HK-2 (cell line): ENCODE results near the gene THRB.

ENCODE experiments used
- DNase-seq: peaks from one replicate; pipeline ENCODE4 v3.0.0-alpha.2; 2018; ENCODE audit not compliant: unreplicated experiment

THRB gene

DNA sequence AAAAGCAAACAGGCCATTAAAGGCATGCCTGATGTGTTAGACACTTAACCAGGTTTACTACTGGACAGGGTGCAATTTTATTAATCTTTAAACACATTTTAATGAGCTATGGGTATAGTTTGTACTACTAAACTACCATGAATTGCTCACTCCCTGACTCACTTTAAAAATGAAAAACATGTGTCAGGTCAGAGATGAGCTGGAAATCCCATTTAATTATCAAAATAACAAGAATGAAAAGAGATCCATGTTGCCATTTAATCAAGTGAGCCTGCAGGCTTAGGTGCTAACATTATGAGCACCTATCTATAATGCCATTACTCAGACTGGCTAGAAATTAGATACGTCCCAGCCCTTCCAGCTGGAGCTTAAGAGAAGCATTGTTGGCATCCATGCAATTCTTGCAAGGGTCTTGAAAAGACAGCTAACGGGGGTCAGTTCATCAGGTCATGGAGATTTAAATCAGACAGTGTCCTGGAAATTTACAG, 224.4 kb downstream of the THRB start:
- DNase-seq: no peak

DNA sequence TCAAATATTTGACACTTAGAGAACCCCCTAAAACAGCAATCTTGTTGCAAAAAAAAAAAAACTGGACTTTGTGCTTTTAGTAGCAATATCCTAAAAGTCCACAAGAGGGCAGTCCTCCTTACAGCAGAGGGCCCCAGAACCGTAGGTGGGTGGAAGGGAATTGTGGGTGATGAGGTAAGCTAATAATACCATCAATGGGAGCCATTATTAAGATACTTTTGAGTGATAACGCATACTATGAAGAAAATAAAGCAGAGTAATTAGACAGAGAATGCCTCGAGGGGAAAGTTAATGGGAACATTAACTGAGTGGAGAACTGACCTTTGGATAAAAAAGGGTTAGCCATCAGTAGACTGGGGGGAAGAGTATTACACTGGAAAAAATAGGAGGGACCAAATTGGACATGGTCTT, 229.9 kb downstream of the THRB start:
- no peak for DNase-seq

DNA sequence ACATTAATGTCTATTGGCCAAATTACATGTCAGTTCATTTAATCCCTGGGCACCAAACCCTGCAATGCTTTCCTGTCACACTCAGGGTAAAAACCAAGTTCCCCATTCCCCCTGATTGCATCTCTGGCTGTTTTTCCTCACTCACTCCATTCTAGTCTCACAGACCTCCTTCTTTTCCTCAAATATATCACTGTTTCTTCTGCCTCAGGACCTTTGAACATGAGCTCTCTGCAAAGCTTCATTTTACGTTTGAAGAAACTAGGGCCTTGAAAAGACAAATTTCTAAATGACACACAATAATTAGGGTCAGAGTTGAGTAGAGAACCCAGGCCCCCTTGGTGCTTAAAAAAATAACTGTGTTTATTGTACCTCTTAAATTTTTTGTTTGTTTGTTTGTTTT, 230.6 kb downstream of the THRB start:
- DNase-seq: no peak

- DNase-seq: no peak
Measured at GRCh38 chr3:24263069-24263668, 231.5 kb downstream of the THRB start.

DNA sequence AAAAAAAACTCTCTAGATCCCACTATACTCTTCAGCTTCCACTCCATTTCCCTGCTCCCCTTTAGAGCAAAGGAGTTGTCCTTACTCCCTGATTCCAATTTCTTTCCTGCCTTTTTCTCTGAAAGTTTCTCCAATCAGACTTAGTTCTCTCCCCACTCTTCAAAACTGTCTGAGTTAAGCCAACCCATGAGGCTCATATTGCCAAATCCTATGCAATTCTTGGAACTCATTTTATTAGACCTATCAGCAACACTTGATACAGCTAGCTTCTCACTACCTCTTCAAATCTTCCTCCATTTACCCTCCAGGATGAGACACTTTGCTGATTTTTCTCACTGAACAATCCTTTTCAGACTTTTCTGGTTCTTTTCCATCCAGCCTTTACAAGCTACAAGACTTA, 233.1 kb downstream of the THRB start:
- no peak for DNase-seq

GRCh38 chr3:24259901-24260512, 234.6 kb downstream of the THRB start:
- no peak for DNase-seq

- DNase-seq: no peak
Measured at GRCh38 chr3:24258727-24259600, 235.7 kb downstream of the THRB start.

DNA sequence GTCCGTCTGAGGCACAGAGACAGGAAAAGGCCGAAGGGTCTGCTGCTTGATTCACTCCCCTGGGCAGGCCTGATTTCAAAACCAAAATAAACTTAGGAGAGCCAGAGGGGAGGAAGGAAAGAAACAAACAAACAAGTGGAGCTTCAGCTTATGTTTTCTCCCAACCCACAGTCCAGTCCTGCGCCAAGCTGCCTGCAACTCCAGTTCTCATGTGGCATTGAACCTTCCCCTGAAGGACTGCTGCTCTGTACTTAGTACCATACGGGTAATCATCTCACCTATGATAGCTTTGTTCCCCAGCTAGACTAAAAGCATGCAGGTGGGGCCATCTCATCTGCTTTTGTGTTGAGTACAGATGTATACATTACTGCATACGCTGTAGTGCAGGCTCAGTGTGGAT, 236.4 kb downstream of the THRB start:
- no peak for DNase-seq

DNA sequence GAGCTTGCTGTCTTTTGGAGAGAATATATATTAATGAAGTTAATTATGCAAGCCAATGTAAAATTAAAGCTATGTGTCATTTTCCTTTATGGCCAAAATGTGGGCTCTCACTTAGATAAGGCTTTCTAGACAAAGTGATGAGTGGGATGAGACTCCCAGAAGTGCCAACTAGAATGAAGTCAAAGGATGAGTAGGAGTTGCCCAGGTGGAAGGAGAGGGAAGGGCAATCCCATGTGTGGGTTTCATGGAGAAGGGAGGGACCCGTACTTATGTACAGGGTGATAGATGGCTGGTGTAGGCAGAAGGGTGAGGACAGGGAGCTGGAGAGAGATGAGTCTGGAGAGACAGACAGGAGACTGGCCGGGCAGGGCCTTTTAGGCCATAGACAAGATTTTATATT, 239.2 kb downstream of the THRB start:
- DNase-seq: no peak

DNA sequence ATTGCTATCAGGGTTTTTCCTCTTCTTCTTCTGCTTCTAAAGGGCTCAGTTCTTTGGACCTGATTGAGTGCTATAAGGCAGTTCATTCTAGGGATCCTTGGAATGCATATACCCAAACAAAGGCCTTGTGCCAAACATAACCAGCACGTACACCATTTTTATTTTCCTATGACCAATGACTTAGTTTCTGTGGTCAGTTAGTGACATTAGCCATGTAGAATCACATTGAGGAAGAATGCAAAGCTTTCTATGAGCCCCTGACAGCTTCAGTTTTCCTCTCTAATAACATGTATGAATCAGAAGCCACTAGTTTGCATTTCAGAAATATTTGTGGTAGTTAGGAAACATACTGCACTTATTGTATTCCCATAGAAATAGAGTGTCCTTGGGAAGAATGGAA, 240.0 kb downstream of the THRB start:
- no peak for DNase-seq

- no peak for DNase-seq
Measured at GRCh38 chr3:24253336-24253735, 241.3 kb downstream of the THRB start.

DNA sequence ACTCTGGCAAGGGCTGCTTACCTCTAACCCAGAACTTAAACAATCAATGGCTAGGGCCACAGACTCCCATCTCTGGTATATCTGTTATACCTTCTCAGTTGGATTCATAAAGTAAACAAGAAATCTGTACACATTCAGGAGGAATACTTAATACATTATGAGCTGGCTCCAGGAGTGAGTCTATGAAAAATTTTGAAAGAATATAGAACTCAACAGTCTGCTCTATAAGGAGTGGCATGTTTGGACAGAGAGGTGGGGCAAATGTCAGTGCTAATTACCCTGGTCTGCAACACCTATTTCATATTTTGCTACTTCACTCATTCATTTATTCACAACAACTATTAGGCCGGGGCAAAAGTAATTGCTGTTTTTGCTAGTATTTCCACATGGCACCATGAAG, 245.1 kb downstream of the THRB start:
- no peak for DNase-seq

DNA sequence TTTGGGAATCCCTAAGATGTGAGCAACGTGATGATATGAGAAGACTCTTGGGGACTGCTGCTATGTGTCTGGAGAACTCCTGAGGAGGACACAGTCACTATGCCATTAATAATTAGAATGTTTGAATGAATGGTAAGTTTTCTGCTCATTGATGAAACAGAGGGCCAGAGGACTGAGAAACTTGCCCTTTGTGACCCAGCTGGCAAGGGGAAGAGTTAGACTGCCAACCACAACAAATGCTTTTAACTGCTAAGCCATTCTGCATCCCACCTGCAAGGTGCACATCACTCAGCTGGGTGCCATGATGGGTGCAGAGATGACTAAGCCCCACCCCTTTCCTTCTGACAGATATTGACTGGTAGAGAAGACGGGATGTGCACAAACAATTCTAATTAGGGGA, 249.6 kb downstream of the THRB start:
- no peak for DNase-seq

- DNase-seq: no peak
Measured at GRCh38 chr3:24244491-24244890, 250.2 kb downstream of the THRB start.

DNA sequence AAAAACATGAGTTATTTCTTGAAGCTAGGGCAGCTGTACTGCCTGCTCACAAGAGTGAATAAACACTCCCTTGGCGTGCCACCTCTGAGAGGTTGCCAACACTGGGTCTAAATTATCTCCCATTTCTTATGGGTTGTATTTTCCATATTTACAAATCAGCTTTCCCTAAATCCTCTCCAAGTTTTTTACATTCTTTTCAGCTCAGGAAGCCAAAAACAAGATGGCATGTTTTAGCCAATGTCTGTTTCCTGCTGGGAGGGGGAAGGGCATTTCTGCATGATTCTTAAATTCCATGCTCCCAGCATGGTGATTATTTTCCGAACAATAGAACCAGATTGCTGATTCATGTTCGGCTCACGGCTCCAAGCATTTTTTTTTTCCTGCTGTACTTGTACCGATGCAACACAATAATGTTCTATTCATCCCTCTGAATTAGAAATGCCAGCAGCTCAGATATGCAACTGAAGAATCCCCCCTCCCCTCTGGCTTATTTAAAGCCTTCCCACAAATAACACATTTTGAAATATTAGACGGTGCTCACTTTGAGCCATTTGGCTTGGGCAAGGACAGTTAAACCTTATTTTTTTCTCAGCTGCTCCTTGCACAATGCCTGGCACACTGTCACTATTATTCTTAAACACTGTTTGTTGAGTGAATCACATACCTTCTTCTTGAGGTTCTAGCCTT, 252.5 kb downstream of the THRB start:
- no peak for DNase-seq

DNA sequence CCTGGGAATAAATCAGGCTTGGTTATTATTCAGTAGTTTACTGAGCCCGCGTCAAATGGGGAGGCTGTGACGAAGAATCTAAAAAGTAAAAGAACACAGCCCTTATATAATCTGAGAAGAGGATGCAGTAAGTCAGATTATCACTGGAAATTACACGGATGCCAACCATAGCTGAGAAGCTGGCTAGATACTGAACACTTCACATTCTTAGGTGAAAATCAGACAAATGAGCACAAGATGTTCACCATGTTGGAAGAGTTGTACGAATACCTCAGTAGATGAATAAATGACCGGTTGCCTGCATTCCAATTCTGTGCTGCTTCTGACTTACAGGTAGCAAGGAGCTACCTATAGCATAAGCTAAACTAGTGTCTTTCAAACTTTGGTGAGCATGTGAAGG, 254.3 kb downstream of the THRB start:
- DNase-seq: no peak

GRCh38 chr3:24237971-24238706, 256.5 kb downstream of the THRB start:
- peak; percentile 53 for DNase-seq

DNA sequence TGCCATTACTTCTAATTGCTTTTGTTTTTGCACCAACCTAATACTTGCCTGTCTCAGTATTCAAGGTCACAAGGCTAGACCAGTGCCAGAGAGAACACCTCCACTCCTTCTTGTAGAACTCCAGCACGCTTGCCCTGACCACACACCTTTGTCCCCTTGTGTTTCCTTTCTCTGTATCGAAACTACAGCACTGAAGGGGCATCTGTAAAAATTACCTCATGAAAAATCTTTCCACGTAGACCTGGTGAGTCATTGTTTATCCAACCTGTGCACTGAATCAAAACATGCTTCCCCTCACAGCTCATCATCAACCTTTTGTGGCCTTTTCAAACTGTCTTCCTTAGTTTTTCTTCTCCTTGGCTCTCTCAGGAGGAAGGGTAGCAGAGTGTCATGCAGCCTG, 259.5 kb downstream of the THRB start:
- DNase-seq: no peak

- DNase-seq: no peak
Measured at GRCh38 chr3:24232784-24233183, 261.9 kb downstream of the THRB start.

DNA sequence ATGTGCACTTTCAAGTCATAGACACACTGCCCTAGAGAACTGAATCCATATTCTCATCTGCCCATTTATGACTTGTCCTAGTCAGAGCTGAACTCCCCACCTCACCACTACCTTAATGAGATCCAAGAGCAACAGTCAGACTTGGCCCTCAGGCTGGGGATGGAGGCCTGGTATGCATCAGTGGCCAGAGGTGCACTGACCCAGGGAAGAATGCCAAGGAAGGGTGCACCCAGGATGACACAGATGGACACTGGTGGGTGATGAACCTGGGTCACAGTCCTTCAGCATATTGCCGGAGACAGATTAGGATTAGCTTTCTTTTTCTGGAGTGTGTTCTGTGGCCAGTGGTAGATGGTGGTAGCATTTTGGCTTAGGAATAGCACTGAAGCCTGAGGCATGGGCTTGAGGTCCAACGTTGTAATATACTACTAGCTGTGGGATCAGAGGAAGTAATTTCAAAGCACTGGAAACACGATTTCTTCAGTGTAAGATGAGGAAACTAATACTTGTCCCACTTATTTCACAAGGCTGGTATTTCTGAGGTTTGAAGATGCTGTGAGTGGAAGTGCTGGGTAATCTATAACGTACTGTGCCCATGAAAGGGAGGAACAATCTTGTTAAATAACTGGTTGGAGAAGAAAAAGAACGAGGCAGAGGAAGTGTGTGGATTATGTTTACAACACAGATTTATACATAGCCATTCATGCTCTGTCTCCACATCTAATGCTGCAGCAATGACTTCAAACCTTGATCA, 265.0 kb downstream of the THRB start:
- DNase-seq: no peak

DNA sequence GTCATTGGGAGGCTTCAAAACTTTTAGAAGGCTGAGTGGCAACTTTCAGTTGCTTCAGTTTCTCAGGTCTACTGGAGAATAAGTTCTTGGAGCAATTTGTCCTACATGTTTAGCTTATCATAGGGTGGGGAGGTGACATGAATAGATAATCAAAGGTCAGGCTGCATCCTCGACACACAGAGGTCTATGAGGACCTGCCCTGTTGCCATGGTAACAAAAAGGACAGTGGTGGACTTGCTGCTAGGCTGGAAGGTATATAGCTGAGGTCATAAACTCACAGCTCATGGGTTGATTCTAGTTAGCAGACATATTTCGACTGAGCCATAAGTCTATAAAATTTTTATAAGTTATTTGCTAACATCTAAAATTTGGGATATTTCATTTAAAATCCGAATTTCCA, 267.0 kb downstream of the THRB start:
- no peak for DNase-seq
